ENCODE results near the gene CPZ. TPM values are rescaled to one million over a fixed set of nuclear protein-coding genes. Genes with fewer than 3 reads are reported as not detected.

Gene CPZ
- total and polyA plus RNA-seq, 2 experiments from 2014 or later = 24.6 to 37.3 TPM

GRCh38 chr4:8550691-8551090 lies 41.9 kb upstream of the CPZ start (continued):
- TF ChIP-seq ZNF462 (CRISPR knock-in tag; IDR thresholded peaks at IDR 0.05) (no peak), STAT1 (IDR thresholded peaks at IDR 0.05; ENCODE audit: unreplicated experiment) (no peak)

- Histone ChIP-seq H3K4me3 (no peak overlapping the region), H3K79me2 (replicated peaks; ENCODE audit: insufficient read depth) (no peaks in the 10 kb centered on the region), H3F3A (replicated peaks; ENCODE audit: low read depth) (no peaks in the 10 kb centered on the region), H3K4me2 (no peak overlapping the region), H3K4me1 (ENCODE audit: insufficient read depth) (peaks cover 4% of the 10 kb centered on the region; the same call in 1 of the 2 replicates), H4K20me1 (replicated peaks; ENCODE audit: insufficient read depth) (no peaks in the 10 kb centered on the region), H3K9me2 (ENCODE audit: insufficient read depth) (no peaks in the 10 kb centered on the region), H3K27ac (ENCODE audit: low read depth) (no peak overlapping the region), H2AFZ (no peak overlapping the region), H3K27me3 (ENCODE audit: insufficient read depth) (no peaks in the 10 kb centered on the region), H3K36me3 (ENCODE audit: insufficient read depth) (no peaks in the 10 kb centered on the region; the same call in 1 of the 2 replicates)
- 0 out of 2 replicates have a peak overlapping the region, but pooled peaks have one; percentile 66 for H3K27ac Mint-ChIP-seq
- DNase-seq (ENCODE audit: low spot score) (no peak), ATAC-seq (no peak)
- TF ChIP-seq REST (IDR thresholded peaks at IDR 0.05; ENCODE audit: unreplicated experiment) = no peak
- peaks cover 16% of the 10 kb centered on the region for H3K4me1 Mint-ChIP-seq
- no peaks in the 10 kb centered on the region; the same call in 2 of the 3 replicates for H3K36me3 Mint-ChIP-seq (ENCODE audit: low read depth)
- H3K9me3 Mint-ChIP-seq = no peaks in the 10 kb centered on the region; the same call in 2 of the 3 replicates
- H3K27me3 Mint-ChIP-seq (ENCODE audit: insufficient read depth, low read depth, poor library complexity) = peaks cover 16% of the 10 kb centered on the region
- H3K4me3 Mint-ChIP-seq = no peak overlapping the region
These were observed 40.5 kb upstream of the CPZ start for GRCh38 chr4:8552024-8552423.

All from GM23338 (cell line).